ENCODE measurements around the gene RILP. TPM values are rescaled to one million over a fixed set of nuclear protein-coding genes. Genes with fewer than 3 reads are reported as not detected.

Gene RILP
- total RNA-seq, 1 experiment from 2014 or later, result 11.6 TPM

DNA sequence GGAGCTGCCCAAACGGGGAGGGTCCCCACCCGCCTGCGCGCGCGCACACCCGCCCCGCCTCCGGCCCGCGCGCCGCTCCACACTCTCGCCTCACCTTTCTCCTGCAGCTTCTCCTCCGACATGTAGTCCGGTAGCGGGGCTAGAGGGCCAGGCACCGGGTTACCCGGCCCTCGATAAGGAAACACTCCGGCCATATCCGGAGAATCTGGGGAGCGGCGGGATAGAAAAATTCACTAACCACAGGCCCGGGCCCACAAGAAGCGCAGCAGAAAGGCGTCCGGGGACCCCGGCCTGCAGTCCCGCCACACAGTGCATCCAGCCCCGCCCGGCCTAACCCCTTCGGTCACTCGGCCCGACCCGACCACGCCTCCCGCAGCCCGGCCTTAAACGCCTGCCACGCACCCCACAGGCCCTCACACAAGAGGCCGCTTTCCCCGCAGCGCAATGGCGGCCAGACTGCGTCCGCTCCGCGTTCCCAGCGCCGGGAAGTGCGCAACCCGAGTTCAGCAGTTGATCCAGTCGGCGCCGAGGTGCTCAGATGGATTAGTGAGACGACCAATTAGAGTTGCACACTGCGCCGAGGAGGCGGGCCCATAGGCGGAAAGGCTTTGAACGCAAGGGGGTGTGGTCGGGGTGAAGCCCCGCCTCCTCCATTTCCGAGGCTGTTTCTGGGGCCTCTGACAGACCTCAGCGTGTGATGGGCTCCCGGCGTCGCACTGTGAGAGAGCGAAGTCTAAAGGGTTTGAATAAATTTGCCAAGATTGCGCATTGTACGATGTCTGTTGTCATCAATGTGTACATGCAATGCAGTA is 34.9 kb upstream of the RILP start, which contains the start of gene PRPF8:
PRPF8 (minus strand) TSS at position 490 of the 812 bp plus-strand sequence; CDS start at position 194, 296 bp downstream.
- H3K9ac ChIP-seq (ENCODE audit: low read length), result peak within 1 kb of the TSS; percentile 75
- H3K9me2 ChIP-seq (ENCODE audit: insufficient read depth), result no peaks in the 10 kb centered on the region
- POLR2A ChIA-PET, result interaction anchor here (0.8 to 0.9 kb wide), 2 partner anchors 30 to 31 kb away, joined by 3 to 6 read pairs; no protein-coding TSS in a partner anchor
- CTCF ChIA-PET, result interaction anchor here (1.2 to 1.3 kb wide), 2 partner anchors 15 to 36 kb away, joined by 4 to 6 read pairs; no protein-coding TSS in a partner anchor
- RAD21 ChIA-PET (ENCODE audit: low non-redundant PET in 1 of 2, low total read pairs in 2 of 2, uncharacterized antibody in 2 of 2, unreplicated experiment in 2 of 2), result interaction anchor here in 1 of 2 experiments (1.2 kb wide), 1 partner anchor 32 kb away, joined by 4 read pairs; no protein-coding TSS in a partner anchor
- H3K27me3 ChIP-seq (ENCODE audit: insufficient read depth, low read length), result no peaks in the 10 kb centered on the region
- H3K36me3 ChIP-seq (ENCODE audit: control insufficient read depth in 1 of 2, insufficient read depth in 2 of 2, low read length in 2 of 2), result peaks cover 28 to 39% of the 10 kb centered on the region in 2 experiments
- DNase-seq (ENCODE audit: low read depth, low spot score) (peak; percentile 92), ATAC-seq (peak; percentile 98)
- H4K20me1 ChIP-seq (ENCODE audit: insufficient read depth), result peaks cover 8% of the 10 kb centered on the region; the same call in 1 of the 2 replicates
- H3K27ac ChIP-seq (ENCODE audit: low read depth, low read length), result peak within 1 kb of the TSS; percentile 90
- no peaks in the 10 kb centered on the region for H3K9me3 ChIP-seq (ENCODE audit: control insufficient read depth in 1 of 2, insufficient read depth in 1 of 2, low read depth in 1 of 2, low read length in 2 of 2)
- peaks cover 49% of the 10 kb centered on the region for H3K79me2 ChIP-seq (ENCODE audit: insufficient read depth, low read length)
- peak within 1 kb of the TSS; percentile 83 to 85 for H3K4me3 ChIP-seq (replicated peaks in 1 of 2; ENCODE audit: low read depth in 1 of 2, low read length in 2 of 2)
- H3K4me2 ChIP-seq (ENCODE audit: low read length), result peak within 1 kb of the TSS; percentile 96
- BruUV-seq (replicated peaks), result no TSS peak
- peaks cover 16 to 27% of the 10 kb centered on the region in 2 experiments for H3K4me1 ChIP-seq (ENCODE audit: control insufficient read depth in 1 of 2, insufficient read depth in 2 of 2, low read length in 2 of 2)
- no peak within 1 kb of the TSS for H2AFZ ChIP-seq (ENCODE audit: low read depth, low read length, poor library complexity, severe bottlenecking)
- intact Hi-C loops (cut with micrococcal nuclease), result loop anchor here (2.0 kb wide), 1 partner anchor 32 kb away; no protein-coding TSS in a partner anchor
- TF ChIP-seq POLR2AphosphoS5 (IDR thresholded peaks at IDR 0.05; ENCODE audit: low read depth, low read length) (peak; percentile 95), POLR2A (IDR thresholded peaks at IDR 0.05; ENCODE audit: borderline replicate concordance, extremely low read depth, insufficient read depth, insufficient read length) (peak; percentile 66), EGR1 (IDR thresholded peaks at IDR 0.05; ENCODE audit: low read depth) (no peak), CBX3 (IDR thresholded peaks at IDR 0.05; ENCODE audit: low read depth) (no peak), FOSL1 (IDR thresholded peaks at IDR 0.05; ENCODE audit: low read depth) (no peak), RAD21 (IDR thresholded peaks at IDR 0.05; ENCODE audit: low read depth) (no peak), ZBTB33 (IDR thresholded peaks at IDR 0.05; ENCODE audit: extremely low read depth, insufficient replicate concordance, low read length) (no peak), ATF3 (IDR thresholded peaks at IDR 0.05) (no peak), SP1 (IDR thresholded peaks at IDR 0.05; ENCODE audit: low read depth) (peak; percentile 96), JUND (IDR thresholded peaks at IDR 0.05) (no peak), ZNF274 (IDR thresholded peaks at IDR 0.05; ENCODE audit: low read depth, low read length) (no peak), CEBPB (IDR thresholded peaks at IDR 0.05; ENCODE audit: low read depth) (no peak), ZFX (IDR thresholded peaks at IDR 0.05) (peak; percentile 96), SRF (IDR thresholded peaks at IDR 0.05; ENCODE audit: low read depth) (no peak), TCF7L2 (IDR thresholded peaks at IDR 0.05; ENCODE audit: borderline replicate concordance, extremely low read depth, insufficient read depth, insufficient read length) (peak; percentile 97), ELF1 (IDR thresholded peaks at IDR 0.05; ENCODE audit: borderline replicate concordance, low read depth) (no peak; the same call in 1 of the 2 replicates)
- TF ChIP-seq, protein P1, sequence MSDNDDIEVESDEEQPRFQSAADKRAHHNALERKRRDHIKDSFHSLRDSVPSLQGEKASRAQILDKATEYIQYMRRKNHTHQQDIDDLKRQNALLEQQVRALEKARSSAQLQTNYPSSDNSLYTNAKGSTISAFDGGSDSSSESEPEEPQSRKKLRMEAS (IDR thresholded peaks at IDR 0.05), result peak; percentile 73
- TF ChIP-seq, protein P2, sequence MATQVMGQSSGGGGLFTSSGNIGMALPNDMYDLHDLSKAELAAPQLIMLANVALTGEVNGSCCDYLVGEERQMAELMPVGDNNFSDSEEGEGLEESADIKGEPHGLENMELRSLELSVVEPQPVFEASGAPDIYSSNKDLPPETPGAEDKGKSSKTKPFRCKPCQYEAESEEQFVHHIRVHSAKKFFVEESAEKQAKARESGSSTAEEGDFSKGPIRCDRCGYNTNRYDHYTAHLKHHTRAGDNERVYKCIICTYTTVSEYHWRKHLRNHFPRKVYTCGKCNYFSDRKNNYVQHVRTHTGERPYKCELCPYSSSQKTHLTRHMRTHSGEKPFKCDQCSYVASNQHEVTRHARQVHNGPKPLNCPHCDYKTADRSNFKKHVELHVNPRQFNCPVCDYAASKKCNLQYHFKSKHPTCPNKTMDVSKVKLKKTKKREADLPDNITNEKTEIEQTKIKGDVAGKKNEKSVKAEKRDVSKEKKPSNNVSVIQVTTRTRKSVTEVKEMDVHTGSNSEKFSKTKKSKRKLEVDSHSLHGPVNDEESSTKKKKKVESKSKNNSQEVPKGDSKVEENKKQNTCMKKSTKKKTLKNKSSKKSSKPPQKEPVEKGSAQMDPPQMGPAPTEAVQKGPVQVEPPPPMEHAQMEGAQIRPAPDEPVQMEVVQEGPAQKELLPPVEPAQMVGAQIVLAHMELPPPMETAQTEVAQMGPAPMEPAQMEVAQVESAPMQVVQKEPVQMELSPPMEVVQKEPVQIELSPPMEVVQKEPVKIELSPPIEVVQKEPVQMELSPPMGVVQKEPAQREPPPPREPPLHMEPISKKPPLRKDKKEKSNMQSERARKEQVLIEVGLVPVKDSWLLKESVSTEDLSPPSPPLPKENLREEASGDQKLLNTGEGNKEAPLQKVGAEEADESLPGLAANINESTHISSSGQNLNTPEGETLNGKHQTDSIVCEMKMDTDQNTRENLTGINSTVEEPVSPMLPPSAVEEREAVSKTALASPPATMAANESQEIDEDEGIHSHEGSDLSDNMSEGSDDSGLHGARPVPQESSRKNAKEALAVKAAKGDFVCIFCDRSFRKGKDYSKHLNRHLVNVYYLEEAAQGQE (IDR thresholded peaks at IDR 0.05; ENCODE audit: low read depth), result no peak
- TF ChIP-seq, protein P3, sequence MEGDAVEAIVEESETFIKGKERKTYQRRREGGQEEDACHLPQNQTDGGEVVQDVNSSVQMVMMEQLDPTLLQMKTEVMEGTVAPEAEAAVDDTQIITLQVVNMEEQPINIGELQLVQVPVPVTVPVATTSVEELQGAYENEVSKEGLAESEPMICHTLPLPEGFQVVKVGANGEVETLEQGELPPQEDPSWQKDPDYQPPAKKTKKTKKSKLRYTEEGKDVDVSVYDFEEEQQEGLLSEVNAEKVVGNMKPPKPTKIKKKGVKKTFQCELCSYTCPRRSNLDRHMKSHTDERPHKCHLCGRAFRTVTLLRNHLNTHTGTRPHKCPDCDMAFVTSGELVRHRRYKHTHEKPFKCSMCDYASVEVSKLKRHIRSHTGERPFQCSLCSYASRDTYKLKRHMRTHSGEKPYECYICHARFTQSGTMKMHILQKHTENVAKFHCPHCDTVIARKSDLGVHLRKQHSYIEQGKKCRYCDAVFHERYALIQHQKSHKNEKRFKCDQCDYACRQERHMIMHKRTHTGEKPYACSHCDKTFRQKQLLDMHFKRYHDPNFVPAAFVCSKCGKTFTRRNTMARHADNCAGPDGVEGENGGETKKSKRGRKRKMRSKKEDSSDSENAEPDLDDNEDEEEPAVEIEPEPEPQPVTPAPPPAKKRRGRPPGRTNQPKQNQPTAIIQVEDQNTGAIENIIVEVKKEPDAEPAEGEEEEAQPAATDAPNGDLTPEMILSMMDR (IDR thresholded peaks at IDR 0.05 in 2 of 3, conservative IDR thresholded peaks at IDR 0.05 in 1 of 3; ENCODE audit: borderline replicate concordance in 1 of 3, insufficient read depth in 1 of 3, low read depth in 2 of 3, low read length in 2 of 3), result no peak

Measured in HCT116 (cell line).